Progenitor cell of endocrine pancreas (in vitro differentiated cells): ENCODE results near the gene SMYD1. TPM values are rescaled to one million over a fixed set of nuclear protein-coding genes. Genes with fewer than 3 reads are reported as not detected.

Source experiments
- DNase-seq: peaks from one replicate; pipeline ENCODE4 v3.0.0; 2021; ENCODE audit warnings: low spot score; ENCODE audit not compliant: unreplicated experiment
- H3K27ac Mint-ChIP-seq: 2 replicates; pipeline ENCODE4 v1.8.0; 2021; ENCODE audit warnings: mild to moderate bottlenecking, moderate library complexity, mixed read lengths
- H3K27me3 Mint-ChIP-seq: 2 replicates; pipeline ENCODE4 v1.8.0; 2021; ENCODE audit warnings: mixed read lengths
- H3K36me3 Mint-ChIP-seq: 2 replicates; pipeline ENCODE4 v1.8.0; 2022; ENCODE audit warnings: mixed read lengths; ENCODE audit not compliant: insufficient read depth
- H3K4me1 Mint-ChIP-seq: 2 replicates; pipeline ENCODE4 v1.8.0; 2021; ENCODE audit warnings: low read depth, mixed read lengths
- H3K4me3 Mint-ChIP-seq: 2 replicates; pipeline ENCODE4 v1.8.0; 2021; ENCODE audit warnings: low read depth, mild to moderate bottlenecking, moderate library complexity, mixed read lengths
- H3K9me3 Mint-ChIP-seq: 2 replicates; pipeline ENCODE4 v1.8.0; 2021; ENCODE audit warnings: low read depth, mixed read lengths
- total RNA-seq: library from RNA; stranded (reverse); gene quantifications from 2 replicates; pipeline ENCODE4 v1.2.1, GENCODE V29; 2021
- TF ChIP-seq, protein P1 (sequence below): fragments of 200-600 bp; sonication (generic); IDR thresholded peaks from one replicate; pipeline ENCODE4 v1.5.0; 2021; ENCODE audit warnings: antibody characterized with exemption, mild to moderate bottlenecking; ENCODE audit not compliant: unreplicated experiment

The SMYD1 gene
- total RNA-seq, 1 donor from 2014 or later = not detected

GRCh38 chr2:88092773-88093172, 25.1 kb downstream of the SMYD1 start:
- DNase-seq = no peak
- no peaks in the 10 kb centered on the region for H3K27me3 Mint-ChIP-seq
- H3K4me1 Mint-ChIP-seq = no peaks in the 10 kb centered on the region
- H3K4me3 Mint-ChIP-seq = no peak overlapping the region
- no peaks in the 10 kb centered on the region for H3K9me3 Mint-ChIP-seq
- TF ChIP-seq, protein P1, sequence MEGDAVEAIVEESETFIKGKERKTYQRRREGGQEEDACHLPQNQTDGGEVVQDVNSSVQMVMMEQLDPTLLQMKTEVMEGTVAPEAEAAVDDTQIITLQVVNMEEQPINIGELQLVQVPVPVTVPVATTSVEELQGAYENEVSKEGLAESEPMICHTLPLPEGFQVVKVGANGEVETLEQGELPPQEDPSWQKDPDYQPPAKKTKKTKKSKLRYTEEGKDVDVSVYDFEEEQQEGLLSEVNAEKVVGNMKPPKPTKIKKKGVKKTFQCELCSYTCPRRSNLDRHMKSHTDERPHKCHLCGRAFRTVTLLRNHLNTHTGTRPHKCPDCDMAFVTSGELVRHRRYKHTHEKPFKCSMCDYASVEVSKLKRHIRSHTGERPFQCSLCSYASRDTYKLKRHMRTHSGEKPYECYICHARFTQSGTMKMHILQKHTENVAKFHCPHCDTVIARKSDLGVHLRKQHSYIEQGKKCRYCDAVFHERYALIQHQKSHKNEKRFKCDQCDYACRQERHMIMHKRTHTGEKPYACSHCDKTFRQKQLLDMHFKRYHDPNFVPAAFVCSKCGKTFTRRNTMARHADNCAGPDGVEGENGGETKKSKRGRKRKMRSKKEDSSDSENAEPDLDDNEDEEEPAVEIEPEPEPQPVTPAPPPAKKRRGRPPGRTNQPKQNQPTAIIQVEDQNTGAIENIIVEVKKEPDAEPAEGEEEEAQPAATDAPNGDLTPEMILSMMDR = no peak
- H3K36me3 Mint-ChIP-seq = no peaks in the 10 kb centered on the region
- H3K27ac Mint-ChIP-seq = no peak overlapping the region

DNA sequence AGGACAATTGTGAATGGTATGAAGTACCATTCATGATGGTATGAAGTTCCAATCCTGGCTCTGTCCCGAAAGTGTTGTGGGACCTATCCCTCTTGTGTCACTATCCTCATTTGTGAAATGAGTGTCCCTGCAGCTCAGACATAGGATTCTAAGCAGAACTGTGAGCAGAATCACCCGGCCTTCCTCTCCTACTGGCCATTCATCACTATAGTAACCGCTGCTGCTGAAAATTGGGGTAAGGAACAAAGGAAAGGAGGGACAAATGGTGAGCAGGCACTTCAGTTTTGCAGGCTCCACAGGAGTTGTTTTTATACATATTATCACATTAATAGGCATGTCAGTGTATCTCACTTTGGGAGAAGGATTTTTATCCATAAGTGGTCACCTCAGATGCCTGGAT, 27.4 kb downstream of the SMYD1 start:
- no peak overlapping the region for H3K4me3 Mint-ChIP-seq
- no peaks in the 10 kb centered on the region for H3K27me3 Mint-ChIP-seq
- TF ChIP-seq, protein P1 = no peak
- no peak overlapping the region for H3K27ac Mint-ChIP-seq
- no peaks in the 10 kb centered on the region for H3K36me3 Mint-ChIP-seq
- H3K9me3 Mint-ChIP-seq = no peaks in the 10 kb centered on the region
- no peak for DNase-seq
- H3K4me1 Mint-ChIP-seq = no peaks in the 10 kb centered on the region

- Mint-ChIP-seq H3K4me1 (no peaks in the 10 kb centered on the region), H3K27ac (no peak overlapping the region), H3K27me3 (no peaks in the 10 kb centered on the region), H3K9me3 (no peaks in the 10 kb centered on the region), H3K36me3 (no peaks in the 10 kb centered on the region), H3K4me3 (no peak overlapping the region)
- TF ChIP-seq, protein P1 = no peak
- no peak for DNase-seq
Measured at GRCh38 chr2:88096708-88097107, 29.1 kb downstream of the SMYD1 start.

- no peaks in the 10 kb centered on the region for H3K9me3 Mint-ChIP-seq
- H3K27me3 Mint-ChIP-seq = no peaks in the 10 kb centered on the region
- no peak overlapping the region for H3K4me3 Mint-ChIP-seq
- DNase-seq = no peak
- TF ChIP-seq, protein P1 = no peak
- H3K4me1 Mint-ChIP-seq = no peaks in the 10 kb centered on the region
- H3K36me3 Mint-ChIP-seq = no peaks in the 10 kb centered on the region
- no peak overlapping the region for H3K27ac Mint-ChIP-seq
Measured at GRCh38 chr2:88097192-88097591, 29.6 kb downstream of the SMYD1 start.

DNA sequence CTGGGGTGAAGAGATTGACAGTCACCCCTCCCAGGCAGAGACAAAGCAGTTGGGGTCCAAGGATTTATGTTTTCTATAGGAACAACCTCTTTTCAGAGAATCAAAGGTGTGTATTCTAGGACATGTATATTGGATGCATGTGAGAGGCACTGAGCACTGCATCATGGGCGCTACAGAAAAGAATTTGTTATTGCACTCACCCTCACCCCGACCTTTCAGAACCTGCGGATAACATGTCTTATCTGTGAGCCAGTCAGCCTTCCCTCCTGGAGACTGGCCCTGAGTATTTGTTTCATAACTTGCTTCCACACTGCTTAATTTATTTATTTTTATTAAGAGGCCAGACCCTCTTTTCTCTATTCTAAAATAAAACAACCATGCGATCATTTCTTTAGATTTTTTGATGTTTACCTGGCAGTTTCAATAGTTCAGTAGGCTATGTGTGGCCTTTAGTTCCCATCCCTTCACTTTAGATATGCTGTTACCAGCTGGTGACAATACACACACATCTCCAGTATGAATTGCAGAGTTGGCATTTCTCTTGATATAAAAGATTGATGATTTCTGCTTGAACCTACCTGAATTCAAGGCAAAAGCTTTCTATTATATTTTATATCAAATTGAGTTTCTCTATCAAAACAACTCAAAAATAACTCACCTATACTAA, 30.4 kb downstream of the SMYD1 start:
- no peak for DNase-seq
- H3K4me3 Mint-ChIP-seq = no peak overlapping the region
- no peak overlapping the region for H3K27ac Mint-ChIP-seq
- no peaks in the 10 kb centered on the region for H3K9me3 Mint-ChIP-seq
- H3K4me1 Mint-ChIP-seq = no peaks in the 10 kb centered on the region
- no peaks in the 10 kb centered on the region for H3K27me3 Mint-ChIP-seq
- H3K36me3 Mint-ChIP-seq = no peaks in the 10 kb centered on the region
- TF ChIP-seq, protein P1 = no peak
